Measurements from ENCODE around the gene RASA1. TPM values are rescaled to one million over a fixed set of nuclear protein-coding genes. Genes with fewer than 3 reads are reported as not detected.

Gene RASA1
- total and polyA plus RNA-seq, 10 donors = 13.4 to 54.0 (median 36.6) TPM

DNA sequence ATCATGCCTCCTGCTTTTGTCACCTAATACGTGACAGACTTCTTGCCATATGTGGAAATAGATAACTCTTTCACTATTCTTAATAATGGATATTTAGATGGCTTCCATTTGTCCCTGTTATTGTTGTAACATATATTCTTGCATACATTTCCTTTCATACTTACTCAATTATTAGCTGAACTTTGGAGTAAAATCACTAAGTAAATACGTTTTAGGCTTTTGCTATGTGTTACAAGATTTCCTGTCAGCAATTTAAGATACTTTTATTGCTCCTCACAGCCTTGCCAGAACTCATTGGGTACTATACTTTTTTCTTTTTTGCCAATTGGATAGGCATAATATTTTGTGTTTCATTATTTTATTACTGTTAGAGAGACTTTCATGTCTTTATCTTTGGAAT is 118.1 kb downstream of the RASA1 start:
- 56 to 86% (median 65%) methylated on average over 2 of the region's 2 CpGs for WGBS, 5 donors
- Histone ChIP-seq H3K4me3 (no peak overlapping the region), H3K27ac (no peak overlapping the region), H3K36me3 (peaks cover 0 to 100% (median 68%) of the 10 kb centered on the region in 6 donors), H3K27me3 (replicated peaks in 1 of 7) (no peaks in the 10 kb centered on the region), H3K4me1 (peaks cover 0 to 23% (median 2%) of the 10 kb centered on the region in 6 donors), H3K9me3 (no peaks in the 10 kb centered on the region)
- TF ChIP-seq CTCF (IDR thresholded peaks at IDR 0.05 in 8 of 11, conservative IDR thresholded peaks at IDR 0.05 in 3 of 11) = no peak
- TF ChIP-seq POLR2A (IDR thresholded peaks at IDR 0.05) = no peak
- no peak for TF ChIP-seq POLR2AphosphoS5 (IDR thresholded peaks at IDR 0.05)
- intact Hi-C loops (cut with DNase I; ENCODE audit: low total_unique reads) = no loop called here
- no peak for DNase-seq

- TF ChIP-seq POLR2AphosphoS5 (IDR thresholded peaks at IDR 0.05) (no peak), POLR2A (IDR thresholded peaks at IDR 0.05) (no peak), CTCF (IDR thresholded peaks at IDR 0.05 in 8 of 11, conservative IDR thresholded peaks at IDR 0.05 in 3 of 11) (no peak)
- peak overlapping the region in 2 of 8 donors; percentile 5 to 12 for H3K27ac ChIP-seq
- peaks cover 2 to 100% (median 80%) of the 10 kb centered on the region in 6 donors for H3K36me3 ChIP-seq
Measured at GRCh38 chr5:87388129-87388528, 120.4 kb downstream of the RASA1 start.

GRCh38 chr5:87389296-87390034 is 121.8 kb downstream of the RASA1 start:
- no peak overlapping the region for H3K4me3 ChIP-seq
- DNase-seq = no peak
- H3K9me3 ChIP-seq = no peaks in the 10 kb centered on the region
- no peaks in the 10 kb centered on the region for H3K27me3 ChIP-seq (replicated peaks in 1 of 7)
- TF ChIP-seq CTCF (IDR thresholded peaks at IDR 0.05 in 8 of 11, conservative IDR thresholded peaks at IDR 0.05 in 3 of 11) (no peak), POLR2AphosphoS5 (IDR thresholded peaks at IDR 0.05) (no peak), POLR2A (IDR thresholded peaks at IDR 0.05) (no peak)
- peaks cover 0 to 40% (median 9%) of the 10 kb centered on the region in 6 donors for H3K4me1 ChIP-seq
- peaks cover 2 to 100% (median 85%) of the 10 kb centered on the region in 6 donors for H3K36me3 ChIP-seq
- WGBS, 5 donors = 93 to 95% (median 95%) methylated on average over 14 of the region's 14 CpGs
- H3K27ac ChIP-seq = peak overlapping the region in 4 of 8 donors; percentile 12 to 30 (median 20)
- intact Hi-C loops (cut with DNase I; ENCODE audit: low total_unique reads) = no loop called here

More at GRCh38 chr5:87388129-87388528, 120.4 kb downstream of the RASA1 start:
- intact Hi-C loops (cut with DNase I; ENCODE audit: low total_unique reads) = no loop called here
- Histone ChIP-seq H3K27me3 (replicated peaks in 1 of 7) (no peaks in the 10 kb centered on the region), H3K9me3 (no peaks in the 10 kb centered on the region), H3K4me3 (no peak overlapping the region), H3K4me1 (peaks cover 0 to 27% (median 5%) of the 10 kb centered on the region in 6 donors)
- DNase-seq = no peak
- 85 to 96% (median 89%) methylated on average over 2 of the region's 2 CpGs for WGBS, 5 donors

DNA sequence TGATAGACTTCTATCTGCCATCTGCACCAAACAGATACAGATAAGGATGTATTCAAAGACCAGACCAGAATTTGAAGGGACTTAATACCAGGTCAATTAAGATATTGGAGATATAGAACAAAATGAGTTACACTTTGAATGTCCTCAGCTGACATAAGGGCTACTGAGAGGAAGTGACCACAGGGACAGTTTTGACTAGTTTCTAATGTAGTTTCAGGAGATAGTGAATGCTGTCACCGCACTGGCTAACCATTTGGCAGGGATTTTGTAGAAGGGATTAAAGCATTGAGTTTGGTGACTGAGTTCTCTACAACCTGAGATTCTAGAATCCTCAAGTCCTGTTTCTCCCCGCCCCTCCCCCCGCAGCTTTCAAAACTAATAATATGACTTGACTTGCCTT is 122.4 kb downstream of the RASA1 start:
- peak overlapping the region in 4 of 8 donors; percentile 12 to 30 (median 20) for H3K27ac ChIP-seq
- peaks cover 2 to 100% (median 88%) of the 10 kb centered on the region in 6 donors for H3K36me3 ChIP-seq
- 89 to 96% (median 96%) methylated on average over 3 of the region's 3 CpGs for WGBS, 5 donors
- peaks cover 0 to 47% (median 9%) of the 10 kb centered on the region in 6 donors for H3K4me1 ChIP-seq
- DNase-seq = no peak
- TF ChIP-seq CTCF (IDR thresholded peaks at IDR 0.05 in 8 of 11, conservative IDR thresholded peaks at IDR 0.05 in 3 of 11) (no peak), POLR2AphosphoS5 (IDR thresholded peaks at IDR 0.05) (no peak), POLR2A (IDR thresholded peaks at IDR 0.05) (no peak)
- intact Hi-C loops (cut with DNase I; ENCODE audit: low total_unique reads) = no loop called here
- no peaks in the 10 kb centered on the region for H3K27me3 ChIP-seq (replicated peaks in 1 of 7)
- no peaks in the 10 kb centered on the region for H3K9me3 ChIP-seq
- H3K4me3 ChIP-seq = no peak overlapping the region

Measured in spleen (tissue), 11 donors.